GM19452 (cell line): Measurements from ENCODE around the gene UFL1.
"Not testable (repeated sequence)": the region's sequence is repeated elsewhere in the genome, so short reads cannot be mapped to it uniquely, and the experiment has no call there.

Experiments
- ATAC-seq: cut with Tn5 transposase; IDR thresholded peaks from one replicate; pipeline ENCODE4 v1.9.1; 2021; ENCODE audit not compliant: unreplicated experiment

The UFL1 gene

GRCh38 chr6:96521644-96522464 lies at the start of gene UFL1:
Gene UFL1 (plus strand): TSS chr6:96521806. CDS start chr6:96521874, 68 bp downstream.
- ATAC-seq: peak; percentile 97

- ATAC-seq: not testable (repeated sequence)
These were observed 49.3 kb upstream of the UFL1 start for GRCh38 chr6:96472291-96472690.

- ATAC-seq: no peak
These were observed 42.9 kb upstream of the UFL1 start for GRCh38 chr6:96478695-96479094.

GRCh38 chr6:96491926-96492325 lies 29.7 kb upstream of the UFL1 start:
- no peak for ATAC-seq

DNA sequence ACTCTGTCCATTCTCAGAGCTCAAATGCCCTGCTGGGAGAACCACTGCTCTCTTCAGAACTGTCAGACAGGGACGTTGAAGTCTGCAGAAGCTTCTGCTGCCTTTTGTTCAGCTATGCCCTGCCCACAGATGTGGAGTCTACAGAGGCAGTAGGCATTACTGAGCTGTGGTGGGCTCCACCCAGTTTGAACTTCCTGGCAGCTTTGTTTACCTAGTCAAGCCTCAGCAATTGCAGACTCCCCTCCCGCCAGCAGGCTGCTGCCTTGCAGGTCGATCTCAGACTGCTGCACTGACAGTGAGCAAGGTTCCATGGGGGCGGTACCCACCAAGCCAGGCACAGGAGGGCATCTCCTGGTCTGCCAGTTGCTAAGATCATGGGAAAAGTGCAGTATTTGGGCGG lies 21.8 kb upstream of the UFL1 start:
- no peak for ATAC-seq

- no peak for ATAC-seq
These were observed 18.7 kb upstream of the UFL1 start for GRCh38 chr6:96502915-96503314.

DNA sequence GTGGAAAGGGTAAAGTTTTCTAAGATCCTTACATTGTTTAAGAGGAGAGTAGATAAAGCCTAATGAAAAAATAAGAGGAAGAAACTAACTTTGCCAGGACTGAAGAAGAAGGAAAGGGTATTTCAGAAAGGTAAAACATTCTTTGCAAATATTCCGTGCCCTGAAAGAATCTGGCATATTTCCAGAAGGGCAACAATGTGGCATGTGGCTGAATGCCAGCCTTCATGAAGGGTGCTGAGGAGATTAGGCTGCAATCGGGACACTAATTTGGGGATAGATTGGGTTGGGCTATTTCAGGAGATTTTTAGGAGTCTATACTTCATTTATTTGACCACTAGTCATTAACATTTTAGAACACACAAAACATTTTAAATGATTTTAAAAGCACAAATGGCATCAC lies 16.2 kb upstream of the UFL1 start:
- no peak for ATAC-seq

DNA sequence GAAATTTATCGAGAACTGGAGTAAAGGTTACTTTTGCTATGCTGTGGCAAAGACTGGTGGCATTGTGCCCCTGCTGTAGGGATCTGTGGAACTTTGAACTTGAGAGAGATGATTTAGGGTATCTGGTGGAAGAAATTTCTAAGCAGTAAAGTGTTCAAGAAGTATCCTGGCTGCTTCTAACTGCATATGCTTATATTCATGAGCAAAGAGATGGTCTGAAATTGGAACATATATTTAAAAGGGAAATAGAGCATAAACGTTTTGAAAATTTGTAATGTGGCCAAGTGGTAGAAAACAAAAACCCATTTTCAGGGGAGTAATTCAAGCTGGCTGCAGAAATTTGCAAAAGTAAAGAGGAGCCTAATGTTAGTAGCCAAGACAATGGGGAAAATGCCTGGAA lies 12.3 kb upstream of the UFL1 start:
- no peak for ATAC-seq

- ATAC-seq: no peak
These were observed 1.2 kb upstream of the UFL1 start for GRCh38 chr6:96520171-96521115.

DNA sequence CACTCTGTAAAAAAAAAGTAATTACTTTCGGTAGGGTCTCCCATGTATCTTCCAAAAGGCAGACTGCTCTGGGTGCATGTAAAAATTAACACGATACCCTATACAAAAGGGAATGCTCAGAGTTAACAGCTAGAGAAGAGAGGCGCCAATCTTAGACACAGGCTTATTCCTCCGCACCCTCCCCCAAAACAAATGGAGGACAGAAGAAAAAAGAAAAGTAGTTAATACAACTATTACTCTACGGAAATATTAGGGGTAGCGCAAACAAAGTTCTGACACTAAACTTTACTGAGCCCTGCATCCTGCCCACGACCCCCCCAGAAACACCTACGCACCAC lies 331 bp upstream of the UFL1 start:
- ATAC-seq: peak; percentile 16

DNA sequence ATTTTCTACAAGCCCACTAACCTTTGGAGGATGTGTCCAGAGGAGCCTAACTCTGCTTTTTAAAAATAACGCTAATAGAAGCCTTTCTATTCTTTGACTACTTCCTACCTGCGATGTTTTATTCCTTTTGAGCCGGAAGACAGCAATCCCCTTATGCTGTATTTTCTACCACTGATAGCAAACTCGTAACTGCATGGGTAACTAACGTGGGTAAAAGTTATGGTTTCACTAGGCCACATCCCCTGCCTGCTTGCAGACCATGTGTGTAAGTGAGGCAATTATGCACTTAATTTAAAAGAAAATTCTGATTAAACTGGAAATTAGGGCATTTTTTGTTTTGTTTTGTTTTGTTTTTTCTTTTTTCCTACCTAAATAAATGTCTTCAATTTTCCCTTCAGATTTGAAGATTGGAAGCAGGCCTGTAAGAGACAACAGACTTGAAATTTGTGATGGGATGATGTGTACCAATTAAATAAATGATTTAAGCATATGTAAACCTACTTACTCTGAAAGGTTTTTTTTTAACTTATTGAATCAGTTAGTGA lies 931 bp downstream of the UFL1 start:
- ATAC-seq: peak; percentile 22

GRCh38 chr6:96528193-96528592 lies 6.6 kb downstream of the UFL1 start:
- ATAC-seq: no peak

DNA sequence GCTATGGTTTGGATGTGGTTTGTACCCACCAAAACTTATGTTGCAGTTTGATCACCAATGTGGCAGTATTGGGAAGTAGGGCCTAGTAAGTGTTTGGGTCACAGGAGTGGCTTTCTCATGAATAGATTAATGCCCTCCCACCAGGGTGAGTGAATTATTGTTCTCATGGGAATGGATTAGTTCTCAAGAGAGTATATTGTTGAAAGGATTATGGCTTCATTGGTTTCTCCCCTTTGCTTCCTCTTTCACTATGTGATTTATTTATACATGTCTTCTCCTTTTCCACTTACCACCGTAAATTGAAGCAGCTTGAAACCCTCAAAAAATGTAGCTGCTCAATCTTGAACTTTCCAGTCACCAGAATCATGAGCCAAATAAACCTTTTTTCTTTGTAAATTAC lies 10.8 kb downstream of the UFL1 start:
- ATAC-seq: no peak

DNA sequence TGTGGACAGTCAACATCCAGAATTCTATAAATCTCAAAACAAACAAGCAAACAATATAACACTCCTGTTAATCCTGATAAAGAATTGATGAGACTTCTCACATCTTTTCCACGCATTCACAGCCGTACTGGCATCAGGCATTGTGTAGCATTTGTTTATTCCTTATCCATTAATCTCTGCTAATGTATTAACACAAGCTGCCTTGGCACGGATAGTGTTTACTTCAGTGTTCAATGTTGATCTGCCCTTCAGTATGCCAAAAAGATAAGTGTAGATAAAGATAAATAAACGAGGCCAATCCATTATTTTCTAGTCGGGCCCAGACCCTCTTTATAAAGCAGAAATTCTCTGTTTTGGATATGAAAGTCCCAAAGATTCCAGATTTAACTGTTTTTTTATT lies 16.1 kb downstream of the UFL1 start:
- no peak for ATAC-seq

GRCh38 chr6:96542702-96543101 lies 21.1 kb downstream of the UFL1 start:
- no peak for ATAC-seq

DNA sequence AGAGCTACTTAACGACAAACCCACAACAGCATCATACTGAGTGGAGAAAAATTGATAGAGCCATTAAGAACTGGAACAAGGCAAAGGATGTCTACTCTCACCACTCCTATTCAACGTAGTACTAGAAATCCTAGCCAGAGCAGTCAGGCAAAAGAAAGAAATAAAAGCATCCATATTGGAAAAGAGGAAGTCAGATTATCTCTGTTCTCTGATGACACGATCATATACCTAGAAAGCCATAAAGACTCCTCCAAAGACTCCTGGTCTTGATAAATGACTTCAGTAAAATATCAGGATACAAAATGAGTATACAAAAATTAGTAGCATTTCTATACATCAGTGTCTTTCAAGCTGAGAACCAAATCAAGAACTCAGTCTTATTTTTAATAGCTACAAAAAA lies 24.3 kb downstream of the UFL1 start:
- ATAC-seq: no peak

DNA sequence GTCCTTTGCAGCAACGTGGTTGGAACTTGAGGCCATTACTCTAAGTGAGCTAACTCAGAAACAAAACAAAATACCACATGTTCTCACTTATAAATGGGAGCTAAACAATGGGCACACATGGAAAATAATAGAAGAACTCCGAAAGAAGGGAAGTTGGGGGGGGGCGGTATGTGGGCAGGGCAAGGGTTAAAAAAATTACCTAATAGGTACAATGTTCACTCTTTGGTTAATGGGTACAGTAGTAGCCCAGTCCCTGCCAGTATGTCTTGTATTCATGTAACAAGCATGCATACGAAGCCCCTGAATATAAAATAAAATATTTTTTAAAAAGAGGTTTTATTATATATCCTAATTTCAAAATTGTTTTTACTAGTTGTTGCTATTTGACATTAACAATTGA lies 26.0 kb downstream of the UFL1 start:
- ATAC-seq: no peak

DNA sequence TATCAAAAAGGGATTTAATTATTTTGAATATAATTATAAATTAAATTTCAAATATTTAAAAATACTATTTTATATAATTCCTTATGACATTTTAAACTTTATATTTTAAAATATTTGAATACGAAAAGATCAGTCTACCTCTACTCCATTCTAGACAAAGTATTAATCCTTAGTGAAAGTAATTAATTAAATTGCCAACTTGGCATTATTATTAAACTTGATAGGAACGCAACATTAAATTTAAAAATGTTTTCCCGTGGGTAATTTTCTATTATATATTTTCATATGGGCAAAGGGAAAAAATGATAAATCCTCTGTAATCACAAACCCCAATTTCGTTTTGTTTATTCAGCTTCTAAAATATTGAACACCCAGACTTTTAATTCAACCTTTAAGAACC lies 33.0 kb downstream of the UFL1 start:
- no peak for ATAC-seq

DNA sequence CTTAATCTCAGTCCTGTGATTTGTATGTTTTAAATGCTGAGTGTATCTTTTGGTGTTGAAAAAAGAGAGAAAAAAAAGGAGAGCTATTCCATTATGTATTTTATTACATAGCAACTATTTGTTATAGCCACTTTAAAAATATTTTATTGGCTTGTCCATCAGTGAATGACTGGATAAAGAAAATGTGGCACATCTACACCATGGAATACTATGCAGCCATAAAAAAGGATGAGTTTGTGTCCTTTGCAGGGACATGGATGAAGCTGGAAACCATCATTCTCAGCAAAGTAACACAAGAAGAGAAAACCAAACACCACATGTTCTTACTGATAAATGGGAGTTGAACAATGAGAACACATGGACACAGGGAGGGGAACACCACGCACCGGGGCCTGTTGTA lies 38.1 kb downstream of the UFL1 start:
- ATAC-seq: not testable (repeated sequence)

- ATAC-seq: no peak
These were observed 41.3 kb downstream of the UFL1 start, which contains the start of gene FHL5 for GRCh38 chr6:96562886-96563285. Gene FHL5 (plus strand): TSS chr6:96563128. CDS start chr6:96603614, 40,486 bp downstream.

DNA sequence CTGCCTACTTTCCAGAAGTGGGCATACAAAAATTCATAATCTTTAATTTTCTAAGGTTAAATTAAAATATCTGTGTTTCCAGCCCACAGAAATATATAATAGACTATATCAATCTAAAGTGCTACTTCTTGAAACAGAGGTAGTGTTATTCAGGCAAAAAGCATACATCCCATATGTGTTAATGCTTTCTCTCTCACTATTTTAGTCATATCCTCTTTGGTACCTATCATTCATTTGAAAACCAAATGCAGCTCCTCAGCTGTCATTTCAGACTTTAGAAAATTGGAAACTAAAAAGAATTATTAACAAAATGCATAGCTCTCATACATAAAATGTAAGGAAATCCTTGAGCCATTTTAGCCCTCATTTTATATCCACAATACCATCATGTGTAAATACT lies 42.2 kb downstream of the UFL1 start:
- ATAC-seq: no peak

- no peak for ATAC-seq
These were observed 48.4 kb downstream of the UFL1 start for GRCh38 chr6:96570053-96570452.
